GM19438 (cell line): Measurements from ENCODE around the gene HEMGN.

ENCODE experiments used
- ATAC-seq: cut with Tn5 transposase; IDR thresholded peaks from one replicate; pipeline ENCODE4 v1.9.1; 2021; ENCODE audit warnings: low read depth; ENCODE audit not compliant: unreplicated experiment

Gene HEMGN

GRCh38 chr9:97933297-97933998, 4.5 kb downstream of the HEMGN start:
- no peak for ATAC-seq

- no peak for ATAC-seq
Measured at GRCh38 chr9:97930972-97931371, 7.0 kb downstream of the HEMGN start.

- ATAC-seq: no peak
Measured at GRCh38 chr9:97928986-97929604, 8.9 kb downstream of the HEMGN start.

- ATAC-seq: no peak
Measured at GRCh38 chr9:97925497-97926334, 12.3 kb downstream of the HEMGN start.

GRCh38 chr9:97924386-97924785, 13.6 kb downstream of the HEMGN start:
- ATAC-seq: no peak

- ATAC-seq: no peak
Measured at GRCh38 chr9:97923529-97924108, 14.4 kb downstream of the HEMGN start.

GRCh38 chr9:97921959-97922724, 15.8 kb downstream of the HEMGN start, which contains the start of gene TRMO:
Gene TRMO, minus strand, starts transcription at chr9:97922500. Its CDS starts 7 bp downstream, at chr9:97922493.
- peak; percentile 82 for ATAC-seq

GRCh38 chr9:97919217-97919813, 18.7 kb downstream of the HEMGN start:
- ATAC-seq: no peak

GRCh38 chr9:97918611-97919010, 19.4 kb downstream of the HEMGN start:
- ATAC-seq: no peak

GRCh38 chr9:97911970-97912369, 26.0 kb downstream of the HEMGN start:
- ATAC-seq: no peak

GRCh38 chr9:97911528-97911927, 26.4 kb downstream of the HEMGN start:
- ATAC-seq: no peak

- no peak for ATAC-seq
Measured at GRCh38 chr9:97910357-97910756, 27.6 kb downstream of the HEMGN start.

- ATAC-seq: no peak
Measured at GRCh38 chr9:97908705-97909104, 29.3 kb downstream of the HEMGN start.

GRCh38 chr9:97907632-97908031, 30.3 kb downstream of the HEMGN start:
- no peak for ATAC-seq

GRCh38 chr9:97907046-97907445, 30.9 kb downstream of the HEMGN start:
- no peak for ATAC-seq

- ATAC-seq: no peak
Measured at GRCh38 chr9:97906236-97906831, 31.6 kb downstream of the HEMGN start.

GRCh38 chr9:97905228-97905627, 32.7 kb downstream of the HEMGN start:
- no peak for ATAC-seq

GRCh38 chr9:97904725-97905124, 33.2 kb downstream of the HEMGN start:
- no peak for ATAC-seq

- ATAC-seq: no peak
Measured at GRCh38 chr9:97903177-97903576, 34.8 kb downstream of the HEMGN start.
